Measurements from ENCODE around the gene SIRT5.

- no peak for TF ChIP-seq SUZ12 (IDR thresholded peaks at IDR 0.05; ENCODE audit: extremely low read depth, insufficient read depth, insufficient read length)
- TF ChIP-seq ZNF274 (IDR thresholded peaks at IDR 0.05; ENCODE audit: low read depth, low read length), result no peak
Measured at GRCh38 chr6:13635948-13636658, 61.7 kb downstream of the SIRT5 start.
